HL-60 (cell line): ENCODE measurements around the gene DOK5.

Experiments used
- DNase-seq, 2 experiments: peaks; one replicate each; pipeline ENCODE4 v3.0.0-alpha.2; 2010 to 2020; ENCODE audit warnings: low read depth in 1 of 2, low spot score in 1 of 2
- H3K27ac ChIP-seq: fragments of 250-450 bp; sonication (Bioruptor Pico); replicated peaks from 2 replicates; pipeline ENCODE4 v1.5.1; 2020; ENCODE audit warnings: mild to moderate bottlenecking, moderate library complexity
- H3K27me3 ChIP-seq: fragments of 250-450 bp; sonication (Bioruptor Pico); 2 replicates; pipeline ENCODE4 v1.5.1; 2021; ENCODE audit warnings: mild to moderate bottlenecking, moderate library complexity; ENCODE audit not compliant: insufficient read depth, poor library complexity, severe bottlenecking
- H3K4me3 ChIP-seq: replicated peaks from 2 replicates; pipeline ENCODE4 v1.5.1; 2011; ENCODE audit warnings: mild to moderate bottlenecking, control low read depth, low read length; ENCODE audit not compliant: insufficient read depth
- CTCF ChIP-seq: IDR thresholded peaks from one replicate; pipeline ENCODE4 v1.5.1; 2011; ENCODE audit warnings: low read length, control low read depth, inconsistent platforms; ENCODE audit not compliant: insufficient read depth
- GABPA ChIP-seq: IDR thresholded peaks from 2 replicates; pipeline ENCODE4 v1.6.1; 2012; ENCODE audit warnings: low read depth
- POLR2AphosphoS5 ChIP-seq: IDR thresholded peaks from 2 replicates; pipeline ENCODE4 v1.6.1; 2012; ENCODE audit warnings: low read depth
- REST ChIP-seq: IDR thresholded peaks from 2 replicates; pipeline ENCODE4 v1.6.1; 2012; ENCODE audit warnings: low read depth; ENCODE audit not compliant: insufficient replicate concordance
- SPI1 ChIP-seq: IDR thresholded peaks from 2 replicates; pipeline ENCODE4 v1.6.1; 2012; ENCODE audit warnings: low read depth, mild to moderate bottlenecking, borderline replicate concordance

DOK5 gene

GRCh38 chr20:54650052-54650719 is 174.8 kb downstream of the DOK5 start:
- TF ChIP-seq SPI1 (no peak), CTCF (no peak), GABPA (no peak), POLR2AphosphoS5 (no peak), REST (no peak)

GRCh38 chr20:54651252-54651651 is 175.9 kb downstream of the DOK5 start:
- Histone ChIP-seq H3K27me3 (no peaks in the 10 kb centered on the region), H3K4me3 (no peak overlapping the region), H3K27ac (no peak overlapping the region)
- DNase-seq = no peak
- TF ChIP-seq REST (no peak), GABPA (no peak)

More at GRCh38 chr20:54650052-54650719, 174.8 kb downstream of the DOK5 start:
- Histone ChIP-seq H3K27me3 (no peaks in the 10 kb centered on the region), H3K27ac (no peak overlapping the region), H3K4me3 (no peak overlapping the region)
- DNase-seq = no peak

GRCh38 chr20:54654450-54654849 is 179.1 kb downstream of the DOK5 start:
- no peak for TF ChIP-seq CTCF
- TF ChIP-seq GABPA = no peak
- no peak for TF ChIP-seq SPI1
- no peak for TF ChIP-seq REST
- no peak for TF ChIP-seq POLR2AphosphoS5
- Histone ChIP-seq H3K4me3 (no peak overlapping the region), H3K27ac (no peak overlapping the region), H3K27me3 (no peaks in the 10 kb centered on the region)
- no peak for DNase-seq
